ENCODE data around the gene KCTD11.
A peak's percentile ranks its signal among the peaks of the same experiment; 100 is the strongest.

The KCTD11 gene

GRCh38 chr17:7351665-7352502 lies at the start of gene KCTD11:
TSS of gene KCTD11 (plus strand) at chr17:7352162.
- peak; percentile 50 to 64 for DNase-seq (ENCODE audit: low read depth in 2 of 2)

GRCh38 chr17:7304179-7304578 lies 47.8 kb upstream of the KCTD11 start:
- DNase-seq (ENCODE audit: low read depth in 2 of 2), result no peak

GRCh38 chr17:7306911-7307685 lies 44.9 kb upstream of the KCTD11 start, which contains the start of gene EIF5A:
TSS of gene EIF5A (plus strand) at chr17:7307628. CDS start at chr17:7309636, 2,008 bp downstream.
- peak; percentile 100 for DNase-seq (ENCODE audit: low read depth in 2 of 2)

- peak in 1 of 2 donors; percentile 17 for DNase-seq (ENCODE audit: low read depth in 2 of 2)
Measured at GRCh38 chr17:7307686-7308624, 44.0 kb upstream of the KCTD11 start.

- DNase-seq (ENCODE audit: low read depth in 2 of 2), result peak; percentile 66 to 67
Measured at GRCh38 chr17:7308625-7309433, 43.1 kb upstream of the KCTD11 start.

GRCh38 chr17:7309628-7310027 lies 42.3 kb upstream of the KCTD11 start:
- no peak for DNase-seq (ENCODE audit: low read depth in 2 of 2)

- DNase-seq (ENCODE audit: low read depth in 2 of 2), result no peak
Measured at GRCh38 chr17:7311110-7311705, 40.8 kb upstream of the KCTD11 start.

GRCh38 chr17:7312432-7313087 lies 39.4 kb upstream of the KCTD11 start:
- no peak for DNase-seq (ENCODE audit: low read depth in 2 of 2)

GRCh38 chr17:7313088-7313889 lies 38.7 kb upstream of the KCTD11 start:
- DNase-seq (ENCODE audit: low read depth in 2 of 2), result no peak

- no peak for DNase-seq (ENCODE audit: low read depth in 2 of 2)
Measured at GRCh38 chr17:7313890-7314718, 37.9 kb upstream of the KCTD11 start.

GRCh38 chr17:7314719-7315569 lies 37.0 kb upstream of the KCTD11 start, which contains the start of gene GPS2:
TSS of gene GPS2 (minus strand) at chr17:7315360. CDS start at chr17:7315052, 308 bp downstream.
- DNase-seq (ENCODE audit: low read depth in 2 of 2), result peak; percentile 84 to 88

- no peak for DNase-seq (ENCODE audit: low read depth in 2 of 2)
Measured at GRCh38 chr17:7315570-7316235, 36.3 kb upstream of the KCTD11 start.

- DNase-seq (ENCODE audit: low read depth in 2 of 2), result no peak
Measured at GRCh38 chr17:7317161-7317803, 34.7 kb upstream of the KCTD11 start.

- no peak for DNase-seq (ENCODE audit: low read depth in 2 of 2)
Measured at GRCh38 chr17:7318121-7318860, 33.7 kb upstream of the KCTD11 start.

- DNase-seq (ENCODE audit: low read depth in 2 of 2), result no peak
Measured at GRCh38 chr17:7321466-7321865, 30.5 kb upstream of the KCTD11 start.

Data from stimulated activated CD8-positive, alpha-beta memory T cell treated with anti-CD3 and anti-CD28 coated beads, Interleukin-2, amount 100 ng/mL, for 1 hour (primary cell).